ENCODE measurements around the gene DROSHA.
"Not testable (repeated sequence)": the region's sequence is repeated elsewhere in the genome, so short reads cannot be mapped to it uniquely, and the experiment has no call there.

DROSHA gene

DNA sequence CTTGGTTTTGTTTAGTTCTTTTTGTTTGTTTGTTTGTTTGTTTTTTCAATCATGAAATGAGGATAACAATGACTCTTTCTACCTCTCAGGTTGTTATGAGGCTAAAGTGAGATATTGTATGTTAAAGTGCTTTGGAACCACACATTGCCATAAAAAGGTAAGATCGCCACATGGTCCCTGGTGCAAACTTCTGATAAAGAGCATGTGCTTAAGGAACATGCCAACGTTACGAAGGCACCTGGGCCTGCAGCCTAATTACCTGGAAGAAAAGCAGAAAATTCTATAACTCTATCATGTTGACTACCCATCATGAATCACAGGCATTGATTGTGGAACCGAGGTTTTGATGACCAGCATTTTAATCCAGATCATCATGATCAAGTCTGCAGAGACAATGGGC is 151.8 kb downstream of the DROSHA start:
- DNase-seq = no peak

DNA sequence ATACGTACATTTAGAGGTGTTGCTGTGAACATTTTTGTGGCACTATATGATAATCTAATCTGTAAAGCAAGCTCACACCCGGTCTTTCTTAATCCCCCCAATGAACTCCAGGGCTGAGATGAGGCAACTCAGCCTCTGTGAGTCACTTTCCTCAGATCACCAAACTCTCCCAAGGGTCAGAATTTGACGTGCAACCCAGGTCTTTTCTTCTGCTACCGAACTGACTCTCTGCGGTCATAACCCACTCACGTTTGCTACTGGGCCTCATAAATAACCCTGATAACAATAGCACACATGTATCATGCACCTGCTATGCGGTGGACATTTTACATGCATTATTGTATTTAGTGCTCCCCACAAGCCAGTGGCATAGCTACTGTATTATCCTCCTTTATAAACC is 153.1 kb downstream of the DROSHA start:
- DNase-seq = no peak

DNA sequence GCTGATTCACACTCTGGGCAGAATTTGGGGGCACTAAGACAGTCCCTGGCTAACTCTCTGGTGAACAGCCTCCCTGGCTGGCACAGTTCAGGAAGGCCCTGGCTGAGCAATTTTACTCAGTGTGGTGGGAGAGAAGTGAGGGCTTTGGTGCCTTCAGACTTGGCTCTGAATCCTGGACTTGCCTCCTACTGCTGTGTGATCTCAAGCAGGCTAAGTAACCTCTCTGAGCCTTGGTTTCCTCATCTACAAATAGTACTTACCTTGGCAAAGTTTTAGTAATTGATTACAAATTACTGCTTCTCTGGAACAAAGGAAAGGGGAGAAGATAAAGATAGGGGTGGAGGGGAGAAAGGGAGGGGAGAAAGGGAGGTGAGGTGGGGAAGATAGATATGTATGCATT is 153.8 kb downstream of the DROSHA start:
- no peak for DNase-seq

- DNase-seq = no peak
These were observed 154.5 kb downstream of the DROSHA start for GRCh38 chr5:31377274-31377946.

DNA sequence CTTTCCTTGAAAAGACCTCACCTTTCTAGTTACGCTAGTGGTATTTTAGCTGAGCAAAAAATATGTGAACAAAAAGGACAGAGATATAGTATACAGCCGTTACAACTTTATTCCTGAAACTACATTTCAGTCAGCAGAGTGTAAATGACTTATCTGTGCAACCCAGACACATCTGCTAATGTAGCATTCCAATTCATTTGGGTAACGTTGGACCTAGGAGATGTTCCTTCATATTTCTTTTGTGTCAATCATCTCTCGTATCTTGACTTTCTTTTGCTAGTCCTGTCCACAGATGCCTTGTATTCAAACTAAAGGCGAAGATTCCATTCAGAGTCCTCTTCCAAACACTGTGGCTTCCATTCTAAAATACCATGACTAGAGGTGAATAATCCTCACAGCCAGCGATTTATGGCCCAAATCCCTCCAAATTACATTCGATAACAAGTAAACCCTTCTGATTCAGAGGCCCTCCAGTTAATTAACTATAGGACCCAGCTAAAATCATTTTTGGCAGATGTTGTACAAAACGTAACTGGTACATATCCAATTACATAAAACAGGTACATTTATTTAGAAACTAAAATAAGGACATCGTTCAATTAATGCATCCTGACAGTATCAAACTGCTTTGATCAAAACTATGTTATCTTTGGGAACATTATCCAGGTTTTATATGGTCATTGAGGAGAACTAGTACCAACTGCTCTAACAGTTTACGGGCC is 155.7 kb downstream of the DROSHA start:
- DNase-seq = no peak

- no peak for DNase-seq
These were observed 159.8 kb downstream of the DROSHA start for GRCh38 chr5:31372124-31372523.

- peak in 1 of 56 donors; percentile 11 for DNase-seq
These were observed 165.0 kb downstream of the DROSHA start for GRCh38 chr5:31366941-31367340.

GRCh38 chr5:31365776-31366175 is 166.1 kb downstream of the DROSHA start:
- DNase-seq = no peak

DNA sequence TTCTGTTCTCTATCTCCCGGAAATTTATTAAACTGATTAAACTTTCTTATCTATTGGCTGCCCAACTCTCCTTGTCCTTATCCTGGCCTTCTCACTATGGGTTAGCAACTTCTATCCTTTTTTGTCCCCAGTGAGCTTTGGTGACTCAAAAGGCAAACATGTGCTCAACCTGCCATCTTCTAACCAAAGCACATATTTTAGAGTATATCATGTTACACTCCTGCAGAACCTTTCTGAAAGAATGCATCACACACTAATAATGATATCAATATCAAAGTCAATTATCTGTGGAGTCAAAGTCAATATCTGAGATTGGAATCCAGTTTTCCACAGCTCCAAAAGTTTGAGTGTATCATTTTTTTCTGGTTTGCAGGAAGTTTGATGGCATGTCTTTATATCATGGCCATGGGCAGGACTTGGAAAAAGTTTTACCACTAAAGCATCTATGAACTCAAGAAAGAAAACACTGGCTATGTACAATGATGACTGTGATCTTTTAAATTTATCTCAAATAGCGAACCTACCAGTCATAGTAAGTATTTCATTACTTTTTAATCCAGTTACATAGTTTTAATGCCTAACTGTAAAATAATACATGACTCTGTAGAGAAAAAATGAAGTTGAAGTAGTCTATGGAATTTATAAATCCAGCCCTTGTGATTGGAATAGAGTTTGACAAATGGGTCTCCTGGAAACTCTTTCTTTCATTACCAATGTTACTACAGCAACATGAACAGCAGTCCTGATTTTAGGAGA is 166.8 kb downstream of the DROSHA start:
- no peak for DNase-seq

DNA sequence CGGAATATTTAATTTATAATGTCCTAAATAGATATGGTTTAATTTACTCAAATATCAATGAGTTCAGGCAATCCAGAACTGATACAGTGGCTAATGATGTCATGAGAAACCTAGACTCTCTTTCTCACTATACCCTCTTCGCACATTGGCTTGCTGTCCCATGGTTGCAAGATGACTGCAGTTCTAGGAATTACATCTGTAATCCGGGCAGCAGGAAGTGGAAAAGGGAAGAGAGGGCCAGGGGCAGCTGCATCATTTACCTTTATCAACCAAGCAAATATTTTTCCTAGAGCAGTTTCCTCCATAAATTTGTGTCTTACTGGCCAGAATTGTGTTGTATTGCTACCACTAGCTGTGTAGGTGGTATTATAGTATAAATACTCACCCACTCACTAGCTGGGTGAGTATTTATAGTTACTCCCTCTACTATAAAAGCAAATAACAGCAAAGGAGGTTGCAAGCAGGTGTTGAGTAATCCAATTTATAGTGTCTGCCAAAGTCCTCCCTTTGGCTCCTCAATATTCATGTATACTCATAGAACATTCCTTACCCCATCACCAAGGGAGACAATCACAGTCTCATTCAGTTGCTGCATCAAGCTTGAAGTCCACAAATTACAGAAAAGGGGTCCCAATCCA is 168.8 kb downstream of the DROSHA start:
- no peak for DNase-seq

DNA sequence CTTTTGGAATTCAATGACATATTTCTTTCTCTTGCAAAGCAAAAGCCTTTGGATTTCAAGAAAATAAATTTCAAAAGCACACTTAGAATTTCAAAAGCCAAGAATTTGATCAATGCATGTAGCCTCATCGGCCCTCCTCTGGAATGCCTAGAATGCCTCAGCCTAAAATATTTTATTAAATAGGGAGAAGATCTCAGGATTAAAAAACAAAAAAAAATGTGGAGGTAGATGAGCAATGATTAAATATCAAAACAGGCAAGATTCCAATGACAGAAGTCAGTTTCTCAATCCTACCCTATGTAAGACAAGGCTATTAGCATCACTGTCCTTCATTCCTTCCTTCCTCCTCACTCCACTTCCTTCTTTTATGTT is 169.4 kb downstream of the DROSHA start:
- no peak for DNase-seq

GRCh38 chr5:31361704-31362528 is 170.0 kb downstream of the DROSHA start:
- DNase-seq = not testable (repeated sequence)

DNA sequence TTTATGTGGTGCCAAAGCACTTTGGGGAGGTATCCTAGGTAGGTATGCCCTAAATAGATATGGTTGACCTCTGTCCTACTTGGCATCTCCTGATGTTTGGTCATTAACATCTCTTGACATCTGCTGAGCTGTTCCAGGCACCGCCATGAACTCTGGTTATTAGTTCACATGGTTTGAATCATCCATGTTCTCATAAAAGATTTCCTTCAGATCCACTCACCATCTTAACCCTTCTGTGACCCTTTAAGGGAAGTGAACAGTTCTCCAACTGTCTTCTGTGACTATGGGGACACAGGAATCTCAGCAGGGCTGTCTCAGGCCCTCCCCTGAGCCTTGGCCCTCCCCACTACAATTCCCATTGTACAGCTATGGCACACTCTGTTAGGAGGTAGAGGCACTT is 170.7 kb downstream of the DROSHA start:
- DNase-seq = no peak

DNA sequence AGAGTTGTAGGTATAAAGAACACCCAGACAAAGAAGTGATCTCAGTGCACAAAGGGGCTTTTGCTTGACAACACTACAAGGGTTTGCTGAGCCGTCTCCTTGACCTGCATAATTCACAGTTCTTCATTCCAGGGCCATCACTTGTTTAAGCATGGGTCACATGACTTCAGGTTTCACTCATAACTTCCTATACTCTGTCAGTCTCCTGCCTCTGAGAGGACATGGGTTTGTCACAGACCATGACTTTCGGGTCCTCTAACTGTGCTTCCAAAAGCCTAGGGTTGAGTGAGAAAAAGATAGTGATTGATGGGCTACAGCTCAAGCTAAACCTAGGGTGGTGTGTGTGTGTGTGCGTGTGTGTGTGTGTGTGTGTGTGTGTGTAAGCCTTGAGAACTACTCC is 172.1 kb downstream of the DROSHA start:
- no peak for DNase-seq

DNA sequence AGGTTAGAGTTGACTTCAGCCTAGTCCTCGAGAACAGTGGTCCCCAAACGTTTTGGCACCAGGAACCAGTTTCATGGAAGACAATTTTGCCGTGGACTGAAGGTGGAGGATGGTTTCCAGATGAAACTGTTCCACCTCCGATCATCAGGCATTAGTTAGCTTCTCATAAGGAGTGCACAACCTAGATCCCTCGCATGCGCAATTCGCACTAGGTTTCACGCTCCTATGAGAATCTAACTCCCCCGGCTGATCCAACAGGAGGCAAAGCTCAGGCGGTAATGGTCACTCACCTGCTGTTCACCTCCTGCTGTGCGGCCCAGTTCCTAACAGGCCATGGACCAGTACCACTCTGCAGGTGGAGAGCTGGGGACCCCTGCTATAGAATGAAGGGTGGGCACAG is 174.9 kb downstream of the DROSHA start:
- no peak for DNase-seq

GRCh38 chr5:31355337-31355736 is 176.6 kb downstream of the DROSHA start:
- no peak for DNase-seq
